Raji (cell line): ENCODE results near the gene SNRK.

Experiments
- POLR2A ChIP-seq: IDR thresholded peaks from 2 replicates; pipeline ENCODE4 v1.6.1; 2011; ENCODE audit warnings: low read depth, low read length, control low read depth; ENCODE audit not compliant: insufficient read depth

Gene SNRK

GRCh38 chr3:43289841-43290470 lies 3.6 kb downstream of the SNRK start:
- no peak for TF ChIP-seq POLR2A

DNA sequence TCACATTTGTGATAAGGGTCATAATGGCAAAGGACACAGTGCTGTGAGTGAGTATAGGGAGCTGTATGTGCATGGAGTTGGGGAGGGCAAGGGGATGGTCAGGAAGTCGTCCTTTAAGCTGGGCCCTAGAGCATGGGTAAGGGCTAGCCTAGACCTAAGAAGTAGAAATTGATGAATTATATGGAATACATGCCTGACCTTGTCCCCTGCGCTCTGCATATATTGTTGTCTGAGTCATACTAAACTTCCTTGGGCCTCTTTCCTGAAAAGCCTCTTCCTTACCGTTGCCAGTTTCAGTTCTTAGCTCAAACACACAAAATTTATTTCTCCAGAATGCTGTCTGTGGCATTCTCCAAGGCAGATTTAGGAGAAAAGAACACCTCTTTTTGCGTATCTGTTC lies 4.6 kb downstream of the SNRK start:
- no peak for TF ChIP-seq POLR2A

DNA sequence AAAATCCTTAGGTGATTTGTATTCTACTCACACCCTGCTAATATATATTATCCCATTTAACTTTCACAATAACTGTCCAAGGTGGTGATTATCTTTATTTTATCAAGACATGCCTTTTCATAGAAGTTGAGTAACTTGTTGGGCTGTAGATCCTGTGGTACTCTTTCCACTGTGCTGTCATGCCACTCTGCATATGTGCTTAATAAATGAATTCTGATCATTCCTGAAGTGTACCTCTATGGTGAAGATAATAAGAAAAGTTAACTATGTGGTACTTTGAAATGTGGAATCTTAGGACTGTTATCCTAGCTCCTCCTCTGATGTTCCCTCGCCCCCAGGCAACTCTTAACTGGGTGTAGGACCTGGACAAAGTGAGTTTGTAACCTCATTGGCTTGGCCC lies 5.2 kb downstream of the SNRK start:
- TF ChIP-seq POLR2A: no peak

GRCh38 chr3:43294975-43295374 lies 8.6 kb downstream of the SNRK start:
- no peak for TF ChIP-seq POLR2A

GRCh38 chr3:43296565-43296964 lies 10.2 kb downstream of the SNRK start:
- TF ChIP-seq POLR2A: no peak

DNA sequence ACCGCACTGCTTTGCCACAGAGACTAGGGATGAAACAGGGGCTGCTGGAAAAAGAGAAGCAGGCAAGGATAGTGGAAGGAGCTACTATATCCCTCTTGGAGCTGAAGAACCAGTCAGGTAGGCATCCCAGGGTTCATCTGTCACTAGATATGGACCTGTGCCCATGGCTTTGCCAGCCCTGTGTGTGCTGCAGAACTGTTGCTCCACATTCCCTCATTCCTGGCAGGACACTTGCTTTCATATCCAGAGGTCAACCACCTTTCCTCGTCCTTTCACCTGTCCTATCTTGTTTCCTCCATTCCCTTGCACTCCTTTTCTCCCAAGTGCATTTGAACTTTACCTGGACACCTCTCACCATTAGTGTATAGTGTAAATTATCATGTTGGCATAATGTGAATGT lies 12.0 kb downstream of the SNRK start:
- no peak for TF ChIP-seq POLR2A

DNA sequence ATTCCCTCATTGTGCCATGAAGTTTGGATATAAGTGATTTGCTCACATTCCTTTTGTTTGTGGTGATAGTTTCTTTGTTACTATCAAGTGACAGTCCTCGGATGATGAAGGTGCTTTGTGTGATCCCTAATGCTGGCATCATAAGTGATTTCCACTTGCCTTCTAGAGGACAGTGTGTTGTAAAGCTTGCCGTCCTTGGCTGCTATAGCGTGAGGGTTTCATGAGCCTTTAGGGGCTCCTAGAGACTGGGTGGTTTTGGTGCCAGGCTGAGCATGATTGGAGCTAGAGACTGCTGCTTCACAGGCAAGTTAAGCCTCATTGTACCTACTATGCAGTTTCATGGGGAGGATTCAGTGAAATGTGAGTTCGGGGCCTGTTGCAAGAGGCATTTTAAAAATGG lies 12.4 kb downstream of the SNRK start:
- no peak for TF ChIP-seq POLR2A

GRCh38 chr3:43302116-43302880 lies 16.0 kb downstream of the SNRK start:
- TF ChIP-seq POLR2A: no peak

DNA sequence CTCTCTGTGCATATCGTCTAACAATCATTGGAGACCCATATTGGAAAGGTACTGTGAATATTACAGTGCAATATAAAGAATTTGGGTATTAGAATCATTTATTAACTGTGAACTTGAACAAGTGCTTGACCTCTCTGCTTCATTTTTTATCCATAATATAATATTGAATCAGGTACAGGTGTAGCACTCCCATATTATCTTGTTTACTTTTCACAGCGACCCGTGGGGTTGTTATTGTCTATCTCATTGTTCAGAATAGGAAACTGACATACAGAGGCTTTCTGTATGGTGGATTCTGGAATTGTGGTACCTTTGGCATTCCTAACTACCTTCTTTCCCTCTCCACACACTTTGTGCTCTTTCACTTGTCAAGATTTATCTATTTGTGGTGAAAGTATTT lies 17.8 kb downstream of the SNRK start:
- no peak for TF ChIP-seq POLR2A

DNA sequence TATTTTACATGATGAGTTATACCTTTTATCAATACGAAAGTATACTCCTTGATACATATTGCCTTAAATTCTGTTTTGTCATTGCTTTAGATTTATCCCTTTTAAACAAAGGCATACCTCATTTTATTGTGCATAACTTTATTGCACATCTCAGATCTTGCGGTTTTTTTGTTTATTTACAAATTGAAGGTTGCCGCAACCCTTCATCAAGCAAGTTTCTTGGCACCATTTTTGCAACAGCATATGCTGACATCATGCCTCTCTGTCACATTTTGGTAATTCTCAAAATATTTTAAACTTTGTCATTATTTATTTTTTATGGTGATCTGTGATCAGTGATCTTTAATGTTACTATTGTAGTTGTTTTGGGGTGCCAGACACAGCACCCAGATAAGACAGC lies 20.9 kb downstream of the SNRK start:
- no peak for TF ChIP-seq POLR2A

DNA sequence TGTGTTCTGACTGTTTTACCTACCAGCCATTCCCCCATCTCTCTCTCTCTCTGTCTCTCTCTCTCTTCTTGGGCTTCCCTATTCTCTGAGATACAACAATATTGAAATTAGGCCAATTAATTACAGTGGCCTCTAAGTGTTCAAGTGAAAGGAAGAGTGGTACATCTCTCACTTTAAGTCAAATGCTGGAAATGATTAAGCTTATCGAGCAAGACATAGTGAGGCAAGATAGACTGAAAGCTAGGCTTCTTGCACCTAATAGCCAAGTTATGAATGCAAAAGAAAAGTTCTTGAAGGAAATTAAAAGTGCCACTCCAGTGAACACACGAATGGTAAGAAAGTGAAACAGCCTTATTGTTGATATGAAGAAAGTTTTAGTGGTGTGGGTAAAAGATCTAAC lies 21.3 kb downstream of the SNRK start:
- no peak for TF ChIP-seq POLR2A

- TF ChIP-seq POLR2A: no peak
Observed at GRCh38 chr3:43309372-43310305, 23.3 kb downstream of the SNRK start.

- TF ChIP-seq POLR2A: no peak
Observed at GRCh38 chr3:43316783-43317460, 30.6 kb downstream of the SNRK start.

DNA sequence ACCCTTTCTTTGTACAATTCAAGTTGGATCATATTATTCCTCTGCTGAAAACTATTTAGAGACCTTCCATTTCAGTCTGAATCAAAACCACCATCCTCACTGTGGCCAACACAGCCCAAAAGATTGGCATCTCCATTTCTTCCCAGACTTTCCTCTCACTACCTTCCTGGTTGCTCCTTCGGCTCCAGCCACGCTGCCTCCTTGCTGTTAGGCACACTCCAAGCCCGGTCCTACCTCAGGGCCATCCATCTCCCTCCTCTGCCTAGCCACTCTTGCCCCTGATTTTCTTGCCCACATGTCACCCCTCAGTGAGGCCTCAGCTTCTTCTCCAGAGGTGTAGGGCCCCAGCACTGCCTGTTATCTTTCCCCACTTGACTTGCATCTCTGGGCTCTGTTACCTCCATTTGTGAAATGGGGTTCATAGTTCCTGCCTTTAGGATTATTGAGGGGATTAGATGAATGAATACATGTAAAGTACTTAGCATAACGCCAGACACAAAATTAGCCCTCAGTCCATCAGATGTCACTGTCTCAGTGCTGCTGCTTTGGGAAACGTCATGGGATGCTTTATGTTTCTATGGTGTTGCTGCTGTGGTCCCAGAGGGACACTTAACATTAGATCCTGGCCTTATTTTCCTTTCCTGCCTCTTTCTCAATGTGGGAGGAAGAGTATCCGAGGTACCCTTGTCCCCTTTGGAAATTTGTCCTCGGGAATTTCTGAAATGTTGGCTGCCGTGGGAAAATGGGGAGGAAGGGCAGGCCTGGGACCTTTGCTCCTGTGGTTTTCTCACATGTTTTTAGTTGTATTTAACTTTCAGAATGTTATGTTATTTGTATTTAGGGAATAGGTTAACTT lies 31.3 kb downstream of the SNRK start:
- no peak for TF ChIP-seq POLR2A
